HUES6 (cell line): Measurements from ENCODE around the gene OSBP2.

Experiments
- H3K27ac ChIP-seq: 2 replicates; pipeline ENCODE4 v1.7.0; 2013; ENCODE audit warnings: low read depth, mild to moderate bottlenecking, low read length, inconsistent platforms
- H3K27me3 ChIP-seq: 2 replicates; pipeline ENCODE4 v1.6.1; 2013; ENCODE audit warnings: low read length; ENCODE audit not compliant: control insufficient read depth, insufficient read depth
- H3K36me3 ChIP-seq: 2 replicates; pipeline ENCODE4 v1.6.1; 2013; ENCODE audit warnings: low read length; ENCODE audit not compliant: control insufficient read depth, insufficient read depth
- H3K4me1 ChIP-seq: 2 replicates; pipeline ENCODE4 v1.6.1; 2013; ENCODE audit warnings: low read length; ENCODE audit not compliant: control insufficient read depth, insufficient read depth
- H3K4me3 ChIP-seq: 2 replicates; pipeline ENCODE4 v1.5.1; 2013; ENCODE audit warnings: low read depth, low read length
- H3K9ac ChIP-seq: one replicate; pipeline ENCODE4 v1.6.1; 2013; ENCODE audit warnings: mild to moderate bottlenecking, low read length
- H3K9me3 ChIP-seq: 2 replicates; pipeline ENCODE4 v1.6.1; 2013; ENCODE audit warnings: low read depth, low read length; ENCODE audit not compliant: control insufficient read depth, insufficient read depth

Gene OSBP2

DNA sequence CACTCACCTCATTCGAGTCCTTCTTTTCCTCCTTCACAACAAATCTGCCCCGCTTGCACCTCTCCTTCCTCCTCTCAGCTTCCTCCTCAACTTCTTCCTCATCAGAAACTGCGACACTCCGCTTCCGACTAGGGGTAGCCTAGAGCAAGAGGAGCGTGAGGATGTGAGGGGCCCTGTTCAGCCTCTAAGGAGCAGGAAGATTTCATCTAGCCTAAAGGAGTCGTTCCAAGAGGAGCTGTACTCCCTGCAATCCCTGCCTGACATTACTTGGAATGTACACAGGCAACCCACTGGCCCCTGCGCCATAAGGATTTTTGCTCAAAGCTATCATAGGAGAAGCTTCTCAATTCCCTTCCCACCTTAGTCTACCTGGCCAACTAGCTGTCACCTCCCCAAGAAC is 239.4 kb downstream of the OSBP2 start:
- Histone ChIP-seq H3K27ac (no peak overlapping the region), H3K9ac (no peak overlapping the region), H3K4me1 (no peaks in the 10 kb centered on the region), H3K36me3 (peaks cover 93% of the 10 kb centered on the region), H3K4me3 (no peak overlapping the region), H3K9me3 (no peaks in the 10 kb centered on the region), H3K27me3 (no peaks in the 10 kb centered on the region)

DNA sequence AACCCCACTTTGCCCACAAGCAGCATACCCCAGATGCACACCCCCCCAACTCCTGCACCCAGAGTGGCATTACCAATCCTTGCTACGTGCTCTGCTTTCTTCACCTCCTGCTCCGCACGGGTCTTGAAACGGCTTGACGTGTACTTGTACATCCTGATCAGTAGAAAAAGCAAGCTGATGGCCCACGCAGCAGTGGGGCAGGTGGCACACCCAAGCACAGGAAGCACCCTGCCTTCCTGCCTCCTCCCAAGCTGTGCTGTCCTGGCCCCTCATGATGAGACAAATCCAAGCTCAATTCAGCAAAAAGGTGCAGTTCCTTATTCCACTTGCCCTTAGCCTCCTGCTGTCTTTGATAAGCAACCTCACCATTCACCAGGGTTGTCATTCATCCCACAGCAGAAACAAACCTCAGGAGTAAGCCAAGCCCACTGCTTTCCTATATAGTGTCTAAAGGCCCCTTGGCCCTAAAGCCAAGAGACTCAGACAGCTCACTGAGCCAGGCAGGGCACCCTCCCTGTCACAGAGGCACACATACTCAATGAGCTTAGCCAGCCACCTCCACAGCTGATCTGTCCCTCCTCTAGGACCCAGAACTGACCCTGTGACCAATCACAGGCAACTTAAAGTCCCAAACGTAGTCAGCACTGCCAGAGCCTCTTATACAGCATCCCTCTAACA is 246.2 kb downstream of the OSBP2 start:
- H3K36me3 ChIP-seq: peaks cover 97% of the 10 kb centered on the region
- no peaks in the 10 kb centered on the region for H3K27me3 ChIP-seq
- no peaks in the 10 kb centered on the region for H3K9me3 ChIP-seq
- no peaks in the 10 kb centered on the region for H3K4me1 ChIP-seq
- no peak overlapping the region for H3K4me3 ChIP-seq
- H3K27ac ChIP-seq: no peak overlapping the region
- H3K9ac ChIP-seq: no peak overlapping the region

DNA sequence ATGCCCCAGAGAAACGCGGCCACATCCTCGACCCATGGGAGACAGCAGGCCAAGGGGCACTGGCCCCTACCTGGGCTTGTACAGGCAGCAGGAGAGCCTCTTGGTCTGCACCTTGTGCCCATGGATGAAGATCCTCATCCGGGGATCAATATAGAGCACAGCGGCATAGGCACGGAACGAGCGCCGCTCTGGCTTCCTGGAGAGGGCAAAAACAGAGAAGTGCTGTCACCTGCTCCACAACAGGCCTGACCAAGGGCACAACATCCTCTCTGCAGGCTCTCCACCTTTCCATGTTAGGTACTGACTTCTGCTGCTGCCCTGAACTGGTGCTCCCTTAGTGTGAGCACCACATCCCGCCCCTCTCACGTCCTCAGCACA is 246.7 kb downstream of the OSBP2 start:
- no peaks in the 10 kb centered on the region for H3K9me3 ChIP-seq
- H3K27ac ChIP-seq: no peak overlapping the region
- no peaks in the 10 kb centered on the region for H3K4me1 ChIP-seq
- peaks cover 97% of the 10 kb centered on the region for H3K36me3 ChIP-seq
- H3K27me3 ChIP-seq: no peaks in the 10 kb centered on the region
- no peak overlapping the region for H3K4me3 ChIP-seq
- H3K9ac ChIP-seq: no peak overlapping the region

DNA sequence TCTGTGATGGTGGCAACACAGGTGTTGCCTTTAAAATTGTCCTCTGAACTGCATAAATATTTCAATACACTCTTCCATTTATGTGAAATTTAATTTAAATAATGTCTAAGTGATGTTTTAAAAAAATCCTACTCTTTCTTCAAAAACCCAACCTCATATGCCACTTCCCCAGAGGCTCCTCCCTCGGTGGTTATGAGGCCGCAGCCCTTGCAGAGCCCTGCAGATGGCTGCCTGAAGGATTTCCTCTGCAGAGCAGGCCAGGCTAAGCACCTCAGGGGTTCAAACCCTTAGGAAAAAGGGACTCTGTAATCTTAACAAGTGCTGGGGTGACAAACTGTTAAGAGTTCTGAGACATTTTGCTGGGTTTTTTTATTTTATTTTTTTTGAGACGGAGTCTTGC is 248.7 kb downstream of the OSBP2 start:
- H3K9me3 ChIP-seq: no peaks in the 10 kb centered on the region
- no peak overlapping the region; the same call in 1 of the 2 replicates for H3K27ac ChIP-seq
- H3K4me1 ChIP-seq: no peaks in the 10 kb centered on the region; the same call in 1 of the 2 replicates
- H3K36me3 ChIP-seq: peaks cover 97% of the 10 kb centered on the region
- H3K4me3 ChIP-seq: no peak overlapping the region
- H3K27me3 ChIP-seq: no peaks in the 10 kb centered on the region
- H3K9ac ChIP-seq: no peak overlapping the region

DNA sequence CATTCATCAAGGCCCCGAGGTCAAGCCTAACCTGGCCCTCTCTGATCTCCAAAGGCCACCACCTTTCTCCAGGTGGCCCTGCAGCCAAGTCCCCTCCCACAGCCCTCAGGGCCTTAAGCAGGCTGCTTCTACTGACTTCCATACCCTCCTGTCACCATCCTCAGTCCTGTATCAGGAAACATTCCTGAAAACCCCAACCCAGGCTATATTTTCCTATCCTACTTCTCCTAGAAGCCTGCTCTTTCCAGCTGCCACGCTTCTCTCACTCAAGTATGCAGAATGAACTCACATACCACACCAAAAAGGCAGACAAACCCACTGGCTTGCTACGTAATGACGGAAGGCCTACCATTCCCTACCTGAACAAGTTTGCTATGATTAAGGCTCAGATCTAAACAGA is 250.3 kb downstream of the OSBP2 start:
- no peaks in the 10 kb centered on the region; the same call in 1 of the 2 replicates for H3K4me1 ChIP-seq
- no peaks in the 10 kb centered on the region for H3K9me3 ChIP-seq
- H3K36me3 ChIP-seq: peaks cover 100% of the 10 kb centered on the region

DNA sequence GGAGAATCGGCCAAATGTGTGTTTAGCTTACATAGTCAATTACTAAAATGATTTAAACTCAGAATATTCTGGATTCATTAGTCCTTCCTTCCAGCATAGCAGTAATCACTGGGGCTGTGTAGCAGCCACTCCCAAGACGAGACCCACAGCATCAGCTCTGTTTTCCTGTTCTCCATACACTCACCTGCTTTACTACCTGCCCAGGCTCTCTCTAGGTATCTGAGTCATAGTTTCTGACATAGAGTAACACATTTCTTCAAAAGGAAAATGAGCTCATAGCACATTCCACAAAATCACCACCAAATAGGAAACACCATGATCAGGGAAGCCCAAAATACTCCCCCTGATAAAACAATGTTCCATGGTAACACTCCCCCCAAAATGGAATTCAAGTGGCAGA is 251.0 kb downstream of the OSBP2 start:
- peaks cover 100% of the 10 kb centered on the region for H3K36me3 ChIP-seq

More for the DNA sequence above, 250.3 kb downstream of the OSBP2 start:
- H3K9ac ChIP-seq: no peak overlapping the region
- no peak overlapping the region for H3K27ac ChIP-seq
- no peak overlapping the region for H3K4me3 ChIP-seq
- H3K27me3 ChIP-seq: no peaks in the 10 kb centered on the region

DNA sequence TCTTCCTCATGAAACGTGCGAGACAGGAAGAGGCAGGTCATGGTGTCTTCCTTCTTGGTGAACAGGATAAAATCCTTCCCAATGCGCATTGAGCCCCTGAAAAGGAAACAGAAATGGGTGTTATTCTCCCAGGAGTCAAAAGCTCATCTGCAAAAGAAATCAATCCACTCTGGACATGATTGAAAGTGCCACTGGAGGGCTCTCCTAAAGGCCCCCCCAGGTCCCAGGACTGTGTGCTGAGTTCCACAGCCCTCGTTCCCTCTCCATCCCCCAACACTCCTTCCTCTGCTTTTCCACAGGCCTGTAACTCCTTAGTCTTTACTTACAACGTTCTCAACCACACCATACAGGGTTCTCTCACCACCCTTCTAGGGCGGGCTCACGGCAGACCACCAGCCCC is 251.7 kb downstream of the OSBP2 start:
- Histone ChIP-seq H3K27ac (no peak overlapping the region), H3K36me3 (peaks cover 100% of the 10 kb centered on the region), H3K9ac (no peak overlapping the region), H3K4me3 (no peak overlapping the region), H3K9me3 (no peaks in the 10 kb centered on the region), H3K4me1 (no peaks in the 10 kb centered on the region; the same call in 1 of the 2 replicates), H3K27me3 (no peaks in the 10 kb centered on the region)

More for the DNA sequence above, 251.0 kb downstream of the OSBP2 start:
- no peak overlapping the region for H3K27ac ChIP-seq
- H3K4me1 ChIP-seq: no peaks in the 10 kb centered on the region; the same call in 1 of the 2 replicates
- no peak overlapping the region for H3K4me3 ChIP-seq
- H3K9me3 ChIP-seq: no peaks in the 10 kb centered on the region
- no peaks in the 10 kb centered on the region for H3K27me3 ChIP-seq
- no peak overlapping the region for H3K9ac ChIP-seq

DNA sequence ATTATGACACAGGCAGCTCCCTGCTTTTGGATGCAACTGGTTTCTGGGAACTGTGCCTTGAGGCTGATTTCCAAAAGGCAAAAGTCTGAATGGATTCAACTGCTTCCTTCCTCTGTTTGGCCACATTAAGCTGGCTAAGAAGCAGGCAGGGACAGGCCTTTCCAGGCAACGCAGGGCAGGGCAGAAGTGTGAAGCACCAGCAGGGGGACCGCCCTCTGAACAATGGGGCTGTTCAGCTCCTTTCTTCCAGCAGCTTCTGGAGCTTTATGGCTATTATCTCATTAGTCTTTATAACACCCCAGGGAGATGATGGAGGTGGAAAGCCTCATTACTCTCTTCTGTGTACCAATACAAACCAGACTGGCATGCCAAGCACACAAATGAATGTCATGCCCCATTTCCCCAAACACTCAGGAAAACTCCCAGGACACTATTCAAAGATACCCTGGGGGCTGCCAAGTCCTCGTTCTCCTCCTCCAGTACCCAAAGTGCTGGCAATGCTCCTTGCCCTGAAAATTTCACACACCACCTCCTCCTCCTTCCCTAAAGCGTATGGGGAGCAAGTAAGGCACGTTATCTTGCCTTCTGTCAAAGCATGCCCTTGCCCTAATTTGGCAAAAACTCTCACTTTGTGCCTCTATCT is 252.6 kb downstream of the OSBP2 start:
- Histone ChIP-seq H3K27me3 (no peaks in the 10 kb centered on the region), H3K36me3 (peaks cover 98% of the 10 kb centered on the region), H3K4me1 (no peaks in the 10 kb centered on the region; the same call in 1 of the 2 replicates), H3K4me3 (no peak overlapping the region), H3K9me3 (no peaks in the 10 kb centered on the region), H3K9ac (no peak overlapping the region), H3K27ac (no peak overlapping the region)

DNA sequence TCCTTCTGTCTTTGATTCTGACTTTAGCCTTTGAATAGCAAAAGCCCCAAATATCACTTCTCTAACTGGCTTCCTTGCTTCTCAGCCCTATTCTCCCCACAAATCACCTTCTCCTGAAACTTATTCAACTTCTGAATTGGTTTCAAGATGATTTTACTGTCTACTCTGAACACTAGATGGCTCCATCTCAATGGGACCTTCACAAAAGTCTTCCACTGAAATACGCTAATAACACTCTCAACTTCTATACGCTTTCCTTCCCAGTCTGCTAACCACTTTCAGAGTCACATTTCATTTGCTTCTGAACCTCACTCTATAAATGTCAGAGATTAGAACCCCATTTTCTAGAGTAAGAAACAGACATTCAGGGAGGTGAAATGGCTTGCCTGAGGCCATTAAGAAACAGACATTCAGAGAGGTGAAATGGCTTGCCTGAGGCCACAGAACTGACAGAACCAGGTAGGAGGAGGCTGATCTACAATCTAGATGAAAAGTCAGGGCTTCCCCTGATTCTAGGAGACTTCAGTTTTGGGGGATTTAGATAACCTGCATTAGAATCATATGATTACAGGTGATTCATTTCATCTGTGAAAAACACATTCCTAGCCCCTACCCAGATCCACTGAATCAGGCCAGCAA is 253.3 kb downstream of the OSBP2 start:
- Histone ChIP-seq H3K27me3 (no peaks in the 10 kb centered on the region), H3K27ac (no peak overlapping the region), H3K4me1 (no peaks in the 10 kb centered on the region; the same call in 1 of the 2 replicates), H3K4me3 (no peak overlapping the region), H3K9me3 (no peaks in the 10 kb centered on the region), H3K36me3 (peaks cover 98% of the 10 kb centered on the region), H3K9ac (no peak overlapping the region)

DNA sequence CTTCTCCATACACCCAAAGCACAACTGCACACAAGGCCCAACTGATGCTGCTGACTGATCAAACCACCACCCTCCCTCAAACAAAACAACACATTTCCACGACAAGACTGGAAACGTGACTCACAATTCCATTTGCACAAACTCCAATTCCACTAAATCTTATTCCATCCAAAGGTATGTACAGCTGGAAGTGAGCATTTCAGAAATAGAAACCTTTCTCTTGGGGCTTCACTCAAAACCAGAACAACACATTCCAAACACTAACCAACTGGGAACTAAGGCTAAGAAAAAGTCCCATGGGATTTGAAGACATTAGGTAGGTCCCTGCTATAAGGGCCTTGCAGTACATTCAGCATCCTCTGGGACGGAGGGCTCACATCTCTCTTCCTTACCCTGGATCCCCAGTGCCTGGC is 254.3 kb downstream of the OSBP2 start:
- no peaks in the 10 kb centered on the region for H3K27me3 ChIP-seq
- no peak overlapping the region for H3K4me3 ChIP-seq
- H3K4me1 ChIP-seq: no peaks in the 10 kb centered on the region; the same call in 1 of the 2 replicates
- no peak overlapping the region for H3K27ac ChIP-seq
- no peak overlapping the region for H3K9ac ChIP-seq
- peaks cover 98% of the 10 kb centered on the region for H3K36me3 ChIP-seq
- no peaks in the 10 kb centered on the region for H3K9me3 ChIP-seq
